GM12875 (cell line): ENCODE measurements around the gene QDPR.

ENCODE experiments used
- H3K4me3 ChIP-seq: one replicate; pipeline ENCODE4 v1.5.1; 2011; ENCODE audit warnings: low read depth, low read length, control low read depth
- CTCF ChIP-seq: IDR thresholded peaks from 2 replicates; pipeline ENCODE4 v1.5.1; 2011; ENCODE audit warnings: low read depth, mild to moderate bottlenecking, control low read depth, inconsistent platforms, low read length, moderate library complexity, borderline replicate concordance; ENCODE audit not compliant: insufficient read depth

The QDPR gene

GRCh38 chr4:17492058-17492741, 19.7 kb downstream of the QDPR start:
- no peak overlapping the region for H3K4me3 ChIP-seq
- TF ChIP-seq CTCF: no peak

DNA sequence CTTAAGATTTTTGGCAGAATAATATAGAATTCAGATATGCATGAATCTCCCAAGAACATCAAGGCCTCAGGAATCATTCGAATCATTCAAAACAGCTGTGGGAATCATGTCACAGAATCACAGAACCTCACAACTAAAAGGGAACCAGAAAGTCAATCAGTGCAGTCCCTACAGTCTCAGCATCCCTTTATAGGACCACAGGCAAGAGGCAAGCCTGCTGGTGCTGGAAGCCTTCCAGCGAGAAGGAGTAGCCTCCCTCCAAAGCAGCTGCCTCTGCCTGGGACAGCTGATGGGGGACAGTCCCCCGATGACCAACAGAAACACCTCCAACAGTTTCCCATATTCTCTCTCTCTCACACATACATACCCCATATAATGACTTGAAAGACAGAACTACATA, 20.7 kb downstream of the QDPR start:
- TF ChIP-seq CTCF: no peak
- H3K4me3 ChIP-seq: no peak overlapping the region

DNA sequence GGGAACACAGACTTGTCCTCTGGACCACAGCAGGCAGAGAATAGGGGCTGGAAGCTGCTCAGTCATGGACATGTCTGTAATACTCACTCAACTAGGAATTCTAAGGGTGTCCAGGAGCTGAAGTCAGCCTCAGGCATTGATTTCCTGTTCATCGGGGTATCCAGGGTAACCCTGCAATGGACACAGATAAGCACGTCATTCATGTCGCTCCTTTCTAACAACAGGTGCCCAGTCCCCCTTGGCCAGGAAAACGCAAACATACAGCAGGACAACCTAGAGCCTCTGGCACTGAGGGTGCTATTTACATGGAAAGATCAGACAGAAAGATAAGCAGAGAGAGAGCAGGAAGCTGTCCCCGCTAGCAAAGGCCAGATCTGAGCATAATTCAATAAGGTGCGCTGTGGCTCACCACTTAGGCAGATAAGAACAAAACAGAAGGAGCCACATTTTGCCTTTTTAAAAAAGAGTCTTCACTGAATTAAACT, 21.3 kb downstream of the QDPR start:
- TF ChIP-seq CTCF: no peak
- H3K4me3 ChIP-seq: no peak overlapping the region

GRCh38 chr4:17489721-17490120, 22.2 kb downstream of the QDPR start:
- no peak for TF ChIP-seq CTCF
- H3K4me3 ChIP-seq: no peak overlapping the region

DNA sequence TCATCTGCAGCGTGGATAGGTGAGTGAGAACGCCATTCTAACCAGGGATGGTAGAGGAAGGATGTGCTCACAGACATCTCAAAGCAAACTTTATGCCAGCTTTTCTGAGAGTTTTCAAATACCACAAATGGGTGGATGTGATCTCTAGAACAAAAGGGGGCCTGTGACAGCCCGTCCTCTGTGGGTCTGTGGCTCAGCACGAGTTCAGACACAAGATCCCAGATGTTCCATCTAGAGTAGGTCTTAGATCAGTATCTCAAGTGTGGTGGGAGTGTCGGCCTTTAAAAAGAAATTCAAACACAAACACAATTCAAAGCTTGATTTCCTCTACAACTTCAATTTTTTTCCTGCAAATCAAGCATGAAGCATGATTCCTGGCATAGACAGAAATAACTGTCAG, 22.8 kb downstream of the QDPR start:
- no peak overlapping the region for H3K4me3 ChIP-seq
- no peak for TF ChIP-seq CTCF

DNA sequence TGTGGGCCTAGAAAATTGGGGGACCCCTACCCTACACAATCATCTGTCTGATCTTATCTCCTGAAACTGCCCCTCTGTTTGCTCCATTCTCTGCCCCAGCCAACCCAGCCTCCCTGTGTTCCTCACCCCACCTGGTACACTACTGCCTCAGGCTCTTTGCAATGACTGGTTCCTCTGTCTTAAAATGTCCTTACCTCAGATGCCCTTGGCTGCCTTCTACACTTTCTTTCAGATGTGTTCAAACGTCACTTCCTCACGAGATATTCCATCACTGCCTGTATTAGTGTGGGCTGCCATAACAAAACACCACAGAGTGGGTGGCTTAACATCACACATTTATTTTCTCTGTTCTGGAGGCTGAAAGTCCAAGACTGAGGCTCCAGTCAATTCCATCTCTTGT, 29.2 kb downstream of the QDPR start:
- no peak for TF ChIP-seq CTCF
- no peak overlapping the region for H3K4me3 ChIP-seq

DNA sequence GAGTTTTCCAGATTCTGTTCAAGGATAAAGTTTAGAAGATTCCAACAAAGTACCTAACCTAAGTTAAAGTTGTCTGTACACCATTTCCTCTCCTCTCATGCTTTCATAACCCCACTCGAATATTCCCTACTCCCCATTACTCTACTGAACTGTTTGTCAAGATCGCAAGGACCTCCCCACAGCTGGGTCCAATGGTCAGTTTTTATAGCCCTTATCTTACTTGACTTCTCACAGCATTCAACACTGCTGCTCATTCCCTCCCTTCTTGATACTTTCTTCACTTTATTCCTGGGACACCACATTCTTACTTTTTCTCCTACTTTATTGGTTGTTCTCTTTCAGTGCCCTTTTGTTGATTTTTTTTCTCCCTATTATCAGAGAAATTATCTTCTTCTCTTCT, 30.9 kb downstream of the QDPR start:
- H3K4me3 ChIP-seq: no peak overlapping the region
- no peak for TF ChIP-seq CTCF
